ENCODE measurements around the gene VAV2.

The VAV2 gene

DNA sequence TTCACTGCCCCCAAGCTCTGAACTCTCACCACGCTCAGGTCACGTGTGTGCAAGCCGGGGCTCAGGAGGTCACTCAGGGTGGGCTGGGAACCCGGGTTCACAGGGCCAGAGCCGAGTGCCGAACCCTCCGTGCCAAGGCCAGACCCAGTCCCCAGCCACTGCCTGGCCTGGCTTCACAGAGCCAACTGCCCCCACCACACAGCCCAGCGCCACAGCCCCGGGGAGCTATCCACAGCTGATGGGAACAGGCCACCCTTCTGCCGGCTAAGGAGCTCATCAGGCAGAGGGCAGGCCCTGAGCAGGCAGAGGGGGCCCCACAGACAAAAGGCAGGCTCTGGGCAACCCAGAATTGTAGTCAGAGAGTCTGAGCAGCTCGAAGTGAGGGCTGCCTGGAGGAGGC, 117.0 kb downstream of the VAV2 start:
- TF ChIP-seq, protein P1, sequence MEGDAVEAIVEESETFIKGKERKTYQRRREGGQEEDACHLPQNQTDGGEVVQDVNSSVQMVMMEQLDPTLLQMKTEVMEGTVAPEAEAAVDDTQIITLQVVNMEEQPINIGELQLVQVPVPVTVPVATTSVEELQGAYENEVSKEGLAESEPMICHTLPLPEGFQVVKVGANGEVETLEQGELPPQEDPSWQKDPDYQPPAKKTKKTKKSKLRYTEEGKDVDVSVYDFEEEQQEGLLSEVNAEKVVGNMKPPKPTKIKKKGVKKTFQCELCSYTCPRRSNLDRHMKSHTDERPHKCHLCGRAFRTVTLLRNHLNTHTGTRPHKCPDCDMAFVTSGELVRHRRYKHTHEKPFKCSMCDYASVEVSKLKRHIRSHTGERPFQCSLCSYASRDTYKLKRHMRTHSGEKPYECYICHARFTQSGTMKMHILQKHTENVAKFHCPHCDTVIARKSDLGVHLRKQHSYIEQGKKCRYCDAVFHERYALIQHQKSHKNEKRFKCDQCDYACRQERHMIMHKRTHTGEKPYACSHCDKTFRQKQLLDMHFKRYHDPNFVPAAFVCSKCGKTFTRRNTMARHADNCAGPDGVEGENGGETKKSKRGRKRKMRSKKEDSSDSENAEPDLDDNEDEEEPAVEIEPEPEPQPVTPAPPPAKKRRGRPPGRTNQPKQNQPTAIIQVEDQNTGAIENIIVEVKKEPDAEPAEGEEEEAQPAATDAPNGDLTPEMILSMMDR (IDR thresholded peaks at IDR 0.05): no peak
- no peak overlapping the region for H3K4me3 ChIP-seq (ENCODE audit: low read depth in 1 of 2, low read length in 1 of 2)
- H3K4me1 ChIP-seq (ENCODE audit: control insufficient read depth in 1 of 2, insufficient read depth in 1 of 2, low read depth in 1 of 2, low read length in 1 of 2): peaks cover 2% of the 10 kb centered on the region in 2 experiments
- no peaks in the 10 kb centered on the region for H3K9me3 ChIP-seq
- peaks cover 10% of the 10 kb centered on the region for H3K27me3 ChIP-seq
- H3K36me3 ChIP-seq: no peaks in the 10 kb centered on the region
- no peak overlapping the region for H3K27ac ChIP-seq

DNA sequence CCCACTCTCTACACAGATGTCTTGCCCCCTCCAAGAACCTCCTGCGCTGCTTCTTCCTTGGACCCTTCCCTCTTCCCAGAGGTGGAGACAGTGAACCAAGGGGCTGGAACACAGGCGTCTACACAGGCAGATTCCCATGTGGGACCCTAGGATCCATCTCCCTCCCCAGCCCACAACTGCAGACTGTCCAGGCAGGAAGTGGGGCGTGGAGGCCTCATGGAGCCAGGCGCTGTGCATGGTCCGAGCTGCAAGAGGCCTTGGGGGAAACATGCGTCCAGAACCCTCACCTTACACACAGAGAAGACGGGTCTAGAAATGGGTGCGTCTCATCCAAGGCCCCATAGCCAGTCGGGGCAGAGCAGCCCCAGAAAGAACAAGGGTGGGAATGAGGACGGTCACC, 117.5 kb downstream of the VAV2 start:
- TF ChIP-seq, protein P1 (IDR thresholded peaks at IDR 0.05): no peak
- Histone ChIP-seq H3K4me3 (ENCODE audit: low read depth in 1 of 2, low read length in 1 of 2) (no peak overlapping the region), H3K9me3 (no peaks in the 10 kb centered on the region), H3K36me3 (no peaks in the 10 kb centered on the region), H3K27me3 (peaks cover 15% of the 10 kb centered on the region), H3K27ac (no peak overlapping the region), H3K4me1 (ENCODE audit: control insufficient read depth in 1 of 2, insufficient read depth in 1 of 2, low read depth in 1 of 2, low read length in 1 of 2) (peaks cover 6% of the 10 kb centered on the region in 2 experiments)

DNA sequence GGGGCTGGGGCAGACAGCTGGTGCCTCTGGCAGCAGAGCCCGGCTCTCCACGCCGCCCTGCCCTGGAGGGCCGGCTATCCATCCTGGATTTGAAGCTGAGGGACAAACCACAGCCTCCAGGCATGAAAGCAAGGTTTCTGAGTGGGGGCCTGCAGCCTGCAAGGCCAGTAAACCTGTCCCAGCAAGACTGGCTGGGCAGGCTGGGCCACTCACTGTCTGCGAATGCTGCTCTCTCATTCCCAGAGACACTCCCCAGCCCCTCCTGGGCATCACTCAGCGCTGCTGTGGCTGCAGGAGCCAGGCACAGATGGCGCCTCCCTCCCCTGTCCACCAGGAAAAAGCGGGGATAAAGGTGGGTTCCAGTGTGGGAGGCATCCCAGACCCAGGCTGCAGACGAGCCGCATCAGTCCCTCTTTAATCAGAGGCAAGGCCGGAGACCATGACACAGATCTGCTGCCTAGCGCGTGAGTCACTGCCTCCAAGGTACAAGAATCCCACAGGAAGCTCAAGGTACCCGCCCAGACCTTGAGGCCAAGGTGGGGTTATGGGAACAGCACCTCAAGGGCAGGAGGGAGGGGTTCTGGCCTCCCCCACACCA, 118.0 kb downstream of the VAV2 start:
- TF ChIP-seq, protein P1 (IDR thresholded peaks at IDR 0.05): no peak
- no peaks in the 10 kb centered on the region for H3K36me3 ChIP-seq
- H3K9me3 ChIP-seq: no peaks in the 10 kb centered on the region
- H3K4me1 ChIP-seq (ENCODE audit: control insufficient read depth in 1 of 2, insufficient read depth in 1 of 2, low read depth in 1 of 2, low read length in 1 of 2): peaks cover 6 to 9% of the 10 kb centered on the region in 2 experiments
- H3K27ac ChIP-seq: no peak overlapping the region
- H3K27me3 ChIP-seq: peaks cover 20% of the 10 kb centered on the region
- no peak overlapping the region for H3K4me3 ChIP-seq (ENCODE audit: low read depth in 1 of 2, low read length in 1 of 2)

DNA sequence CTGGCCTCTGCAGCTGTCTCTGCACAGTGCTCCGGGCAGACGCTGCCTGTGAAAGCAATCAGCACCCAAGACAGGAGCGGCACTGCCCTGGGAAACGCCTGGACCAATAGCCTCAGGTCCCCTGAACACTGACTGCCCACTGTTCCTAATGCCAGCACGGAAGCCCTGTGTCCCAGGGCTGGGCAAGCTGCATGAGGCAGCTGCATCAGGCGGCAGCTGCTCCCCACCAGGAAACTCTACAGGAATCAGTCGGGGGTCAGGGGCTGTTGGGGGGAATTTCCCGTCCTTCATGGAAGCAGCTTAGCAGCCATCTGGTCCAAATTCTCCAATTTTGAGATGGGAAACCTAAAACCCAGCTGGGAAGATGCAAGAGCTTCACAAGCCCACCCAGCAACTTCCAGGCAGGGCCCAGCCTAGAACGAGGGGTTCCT, 118.6 kb downstream of the VAV2 start:
- Histone ChIP-seq H3K9me3 (no peaks in the 10 kb centered on the region), H3K4me1 (ENCODE audit: control insufficient read depth in 1 of 2, insufficient read depth in 1 of 2, low read depth in 1 of 2, low read length in 1 of 2) (peaks cover 6 to 9% of the 10 kb centered on the region in 2 experiments), H3K36me3 (no peaks in the 10 kb centered on the region), H3K4me3 (ENCODE audit: low read depth in 1 of 2, low read length in 1 of 2) (no peak overlapping the region), H3K27ac (no peak overlapping the region), H3K27me3 (peaks cover 27% of the 10 kb centered on the region)
- TF ChIP-seq, protein P1 (IDR thresholded peaks at IDR 0.05): no peak

DNA sequence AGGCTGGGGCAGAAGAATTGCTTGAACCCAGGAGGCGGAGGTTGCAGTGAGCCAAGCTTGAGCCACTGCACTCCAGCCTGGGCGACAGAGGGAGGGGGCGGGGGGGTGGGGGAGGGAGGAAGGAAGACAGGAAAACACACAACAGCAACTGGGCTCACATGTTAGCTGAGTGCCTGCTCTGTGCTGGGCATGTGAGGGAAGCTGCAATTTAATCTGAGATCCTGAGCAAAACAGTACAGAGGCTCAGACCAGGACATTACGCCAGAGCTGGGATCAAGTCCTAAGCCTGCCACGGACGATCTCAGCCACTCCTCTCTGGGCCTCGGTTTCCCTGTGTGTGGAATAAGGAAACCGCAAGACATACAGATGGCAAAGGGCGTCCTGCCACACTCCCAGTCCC, 119.1 kb downstream of the VAV2 start:
- no peaks in the 10 kb centered on the region for H3K9me3 ChIP-seq
- no peak overlapping the region for H3K4me3 ChIP-seq (ENCODE audit: low read depth in 1 of 2, low read length in 1 of 2)
- TF ChIP-seq, protein P1 (IDR thresholded peaks at IDR 0.05): no peak
- H3K27ac ChIP-seq: no peak overlapping the region
- H3K36me3 ChIP-seq: no peaks in the 10 kb centered on the region
- H3K27me3 ChIP-seq: peaks cover 27% of the 10 kb centered on the region
- H3K4me1 ChIP-seq (ENCODE audit: control insufficient read depth in 1 of 2, insufficient read depth in 1 of 2, low read depth in 1 of 2, low read length in 1 of 2): peaks cover 6 to 9% of the 10 kb centered on the region in 2 experiments
